ENCODE data around the gene CNPY4.

Gene CNPY4

DNA sequence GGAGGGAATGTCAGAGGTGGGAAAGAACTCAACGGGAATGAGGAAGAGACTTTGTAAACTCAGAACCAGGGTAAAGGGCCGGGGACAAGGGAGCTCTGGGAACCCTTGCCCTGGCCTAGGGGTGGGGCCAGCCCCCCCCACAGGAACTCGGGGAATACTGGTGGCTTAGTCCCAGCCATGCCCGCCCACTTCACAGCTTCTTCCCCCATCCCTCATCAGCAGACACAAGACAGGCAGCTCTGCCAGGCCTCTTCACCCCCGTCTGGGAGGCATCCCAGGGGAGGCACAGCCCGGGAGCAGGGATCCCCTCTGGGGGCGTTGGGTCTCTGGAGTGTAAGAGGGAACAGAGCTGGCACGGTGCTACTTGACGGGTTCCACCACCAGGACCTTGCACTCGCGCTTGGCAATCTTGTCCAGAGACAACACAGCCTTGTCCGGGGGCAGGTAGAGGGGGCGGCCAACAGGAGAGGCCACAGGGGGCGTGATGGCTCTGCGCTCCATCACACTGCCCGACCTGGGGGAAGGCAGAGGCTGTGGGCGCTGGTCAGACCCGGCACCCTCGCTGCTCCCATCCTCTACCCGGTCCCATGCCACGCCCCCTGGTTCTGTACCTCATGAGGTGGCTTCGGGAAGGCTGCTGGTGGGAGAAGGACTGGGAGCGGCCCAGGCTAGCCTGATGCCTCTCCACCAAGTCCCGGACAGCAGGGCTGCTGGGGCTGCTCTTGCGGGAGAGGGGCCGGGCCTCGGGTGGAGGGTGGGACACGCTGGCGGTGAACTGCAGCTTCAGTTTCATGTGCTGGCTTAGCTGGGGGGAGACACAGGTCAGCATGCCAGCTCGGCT lies 35.4 kb downstream of the CNPY4 start:
- no peak for DNase-seq (ENCODE audit: low read depth)
- no peak for TF ChIP-seq CTCF (IDR thresholded peaks at IDR 0.05; ENCODE audit: control insufficient read depth, insufficient read depth, low read depth, low read length, missing control alignments)
- H3K4me3 ChIP-seq (ENCODE audit: control insufficient read depth, low read depth, low read length), result no peak overlapping the region

- TF ChIP-seq CTCF (IDR thresholded peaks at IDR 0.05; ENCODE audit: control insufficient read depth, insufficient read depth, low read depth, low read length, missing control alignments), result no peak
- no peak overlapping the region for H3K4me3 ChIP-seq (ENCODE audit: control insufficient read depth, low read depth, low read length)
- no peak for DNase-seq (ENCODE audit: low read depth)
Observed at GRCh38 chr7:100155553-100156317, 36.3 kb downstream of the CNPY4 start.

GRCh38 chr7:100156331-100157068 lies 37.1 kb downstream of the CNPY4 start:
- H3K4me3 ChIP-seq (ENCODE audit: control insufficient read depth, low read depth, low read length), result no peak overlapping the region; the same call in none of the 2 replicates
- DNase-seq (ENCODE audit: low read depth), result no peak
- no peak for TF ChIP-seq CTCF (IDR thresholded peaks at IDR 0.05; ENCODE audit: control insufficient read depth, insufficient read depth, low read depth, low read length, missing control alignments)

GRCh38 chr7:100157069-100157333 lies 37.6 kb downstream of the CNPY4 start:
- DNase-seq (ENCODE audit: low read depth), result no peak
- peak overlapping the region; percentile 80 for H3K4me3 ChIP-seq (ENCODE audit: control insufficient read depth, low read depth, low read length)
- no peak for TF ChIP-seq CTCF (IDR thresholded peaks at IDR 0.05; ENCODE audit: control insufficient read depth, insufficient read depth, low read depth, low read length, missing control alignments)

GRCh38 chr7:100157334-100158228 lies 38.1 kb downstream of the CNPY4 start:
- peak; percentile 37 for TF ChIP-seq CTCF (IDR thresholded peaks at IDR 0.05; ENCODE audit: control insufficient read depth, insufficient read depth, low read depth, low read length, missing control alignments)
- DNase-seq (ENCODE audit: low read depth), result no peak
- peak overlapping the region; percentile 80 for H3K4me3 ChIP-seq (ENCODE audit: control insufficient read depth, low read depth, low read length)

Measured in AG09309 (cell line).